AG10803 (cell line): ENCODE results near the gene NFATC1.
A peak's percentile ranks its signal among the peaks of the same experiment; 100 is the strongest.
"Not testable (repeated sequence)": the region's sequence is repeated elsewhere in the genome, so short reads cannot be mapped to it uniquely, and the experiment has no call there.

Experiments used
- DNase-seq: peaks from one replicate; pipeline ENCODE4 v3.0.0; 2010; ENCODE audit warnings: low read depth
- H3K4me3 ChIP-seq: 2 replicates; pipeline ENCODE4 v1.5.1; 2011; ENCODE audit warnings: mild to moderate bottlenecking, low read length, control low read depth
- TF ChIP-seq, protein P1 (sequence below): conservative IDR thresholded peaks from 2 replicates; pipeline ENCODE4 v1.5.1; 2011; ENCODE audit warnings: mild to moderate bottlenecking, low read length, control low read depth, inconsistent platforms

The NFATC1 gene

DNA sequence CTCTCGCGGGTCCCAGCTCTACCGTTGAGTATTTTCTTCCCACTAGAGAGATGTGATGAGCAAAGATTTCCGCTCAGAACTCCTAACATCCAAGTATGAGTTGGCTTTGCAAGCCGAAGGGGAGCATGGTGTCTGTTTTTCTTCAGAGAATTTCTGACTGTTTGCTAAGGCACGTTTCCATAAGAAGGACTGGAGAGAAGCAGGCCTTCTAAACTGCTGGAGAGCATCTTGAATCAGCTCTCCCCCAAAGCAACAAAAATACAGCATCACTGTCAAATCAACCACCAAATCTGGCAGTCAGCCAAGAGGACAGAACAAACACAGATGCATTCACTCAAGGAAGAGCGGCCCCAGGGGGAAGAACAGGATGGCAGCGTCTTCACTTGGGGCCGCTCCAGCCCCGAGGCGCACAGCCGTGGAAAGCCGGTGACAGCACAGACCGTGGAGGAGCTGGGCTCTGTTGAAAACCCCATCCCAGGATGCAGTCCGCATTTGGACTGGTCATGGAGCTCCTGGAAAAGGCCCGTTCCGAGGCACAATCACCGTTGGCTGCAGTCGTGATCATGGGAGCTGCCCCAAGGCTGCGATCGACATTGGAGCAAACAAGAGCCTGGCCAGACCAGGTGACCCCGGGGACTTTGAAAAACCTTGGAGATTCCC is 101.4 kb downstream of the NFATC1 start:
- no peak overlapping the region for H3K4me3 ChIP-seq
- TF ChIP-seq, protein P1, sequence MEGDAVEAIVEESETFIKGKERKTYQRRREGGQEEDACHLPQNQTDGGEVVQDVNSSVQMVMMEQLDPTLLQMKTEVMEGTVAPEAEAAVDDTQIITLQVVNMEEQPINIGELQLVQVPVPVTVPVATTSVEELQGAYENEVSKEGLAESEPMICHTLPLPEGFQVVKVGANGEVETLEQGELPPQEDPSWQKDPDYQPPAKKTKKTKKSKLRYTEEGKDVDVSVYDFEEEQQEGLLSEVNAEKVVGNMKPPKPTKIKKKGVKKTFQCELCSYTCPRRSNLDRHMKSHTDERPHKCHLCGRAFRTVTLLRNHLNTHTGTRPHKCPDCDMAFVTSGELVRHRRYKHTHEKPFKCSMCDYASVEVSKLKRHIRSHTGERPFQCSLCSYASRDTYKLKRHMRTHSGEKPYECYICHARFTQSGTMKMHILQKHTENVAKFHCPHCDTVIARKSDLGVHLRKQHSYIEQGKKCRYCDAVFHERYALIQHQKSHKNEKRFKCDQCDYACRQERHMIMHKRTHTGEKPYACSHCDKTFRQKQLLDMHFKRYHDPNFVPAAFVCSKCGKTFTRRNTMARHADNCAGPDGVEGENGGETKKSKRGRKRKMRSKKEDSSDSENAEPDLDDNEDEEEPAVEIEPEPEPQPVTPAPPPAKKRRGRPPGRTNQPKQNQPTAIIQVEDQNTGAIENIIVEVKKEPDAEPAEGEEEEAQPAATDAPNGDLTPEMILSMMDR, result no peak
- DNase-seq, result peak; percentile 79

DNA sequence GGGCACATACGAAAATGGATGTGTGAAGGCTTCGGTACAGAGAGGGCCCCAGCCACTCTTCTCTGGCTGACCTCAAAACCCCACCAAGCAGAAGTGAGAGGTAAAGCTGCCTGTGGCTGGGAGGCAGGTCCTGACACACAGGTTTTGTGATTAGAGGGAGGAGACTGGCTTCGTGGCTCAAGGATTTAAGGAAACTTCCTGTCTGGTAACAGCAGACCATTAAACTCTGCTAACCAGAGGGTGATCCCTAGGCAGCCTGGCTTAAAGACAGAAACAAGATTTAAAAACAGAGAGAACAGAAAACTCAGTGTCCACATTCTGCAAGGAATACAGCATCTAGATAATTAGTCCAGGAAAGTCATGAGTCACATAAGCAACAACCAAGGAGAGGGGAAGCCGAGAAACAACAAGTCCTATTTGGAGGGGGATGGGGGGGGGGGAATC is 101.9 kb downstream of the NFATC1 start:
- peak; percentile 15 for DNase-seq
- no peak overlapping the region for H3K4me3 ChIP-seq
- TF ChIP-seq, protein P1, result no peak

DNA sequence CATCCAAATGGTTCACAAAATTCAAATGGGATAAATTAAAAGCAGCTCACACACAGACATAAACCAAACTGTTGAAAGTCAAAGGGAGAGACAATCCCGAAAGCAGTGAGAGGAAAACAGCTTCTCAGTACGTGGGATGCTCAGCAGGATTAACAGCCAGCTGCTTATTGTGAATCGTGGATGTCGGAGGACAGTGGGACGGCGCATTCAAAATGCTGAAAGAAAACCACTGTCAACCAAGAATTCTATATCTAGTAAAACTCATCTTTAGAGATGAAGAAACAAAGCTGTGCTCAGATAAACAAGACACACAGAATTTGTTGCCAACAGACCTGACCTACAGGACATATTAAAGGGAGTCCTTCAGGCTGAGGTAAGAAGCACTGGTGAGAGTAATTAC is 102.9 kb downstream of the NFATC1 start:
- H3K4me3 ChIP-seq, result no peak overlapping the region
- no peak for DNase-seq
- TF ChIP-seq, protein P1, result no peak

DNA sequence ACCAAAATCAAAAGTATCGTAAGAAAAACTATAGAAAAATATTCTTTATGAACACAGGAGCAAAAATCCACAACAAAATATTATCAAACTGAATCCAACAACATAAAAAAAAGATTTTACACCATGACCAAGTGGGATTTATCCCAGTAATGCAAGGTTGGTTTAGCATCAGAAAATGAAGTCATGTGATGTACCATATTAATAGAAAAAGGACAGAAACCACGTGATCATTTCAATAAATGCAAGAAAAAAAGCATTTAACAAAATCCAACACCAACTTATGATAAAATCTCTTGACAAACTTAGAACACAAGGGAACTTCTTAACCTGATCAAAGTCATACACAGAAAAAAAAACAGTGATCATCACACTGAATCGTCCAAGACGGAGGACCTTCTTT is 105.3 kb downstream of the NFATC1 start:
- no peak overlapping the region for H3K4me3 ChIP-seq
- TF ChIP-seq, protein P1, result no peak
- DNase-seq, result no peak

DNA sequence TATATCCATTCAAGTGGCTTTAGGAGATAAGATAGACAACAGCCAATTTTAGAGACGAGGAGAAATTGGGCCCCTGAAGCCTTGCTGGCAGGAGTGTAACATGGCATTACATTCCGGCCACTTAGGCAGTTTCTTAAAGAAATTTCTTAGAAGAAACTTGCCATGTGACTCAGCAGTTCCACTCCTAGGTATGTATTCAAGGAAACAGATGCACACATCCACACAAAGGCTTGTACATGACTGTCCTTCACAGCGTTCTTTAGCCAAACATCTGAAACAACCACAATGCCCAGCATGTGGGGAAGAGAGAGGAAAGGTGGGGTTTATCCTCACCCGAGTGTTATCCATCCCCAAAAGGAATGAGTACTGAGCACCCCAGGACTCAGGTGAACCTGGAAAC is 107.1 kb downstream of the NFATC1 start:
- TF ChIP-seq, protein P1, result no peak
- no peak overlapping the region for H3K4me3 ChIP-seq
- DNase-seq, result peak; percentile 31

DNA sequence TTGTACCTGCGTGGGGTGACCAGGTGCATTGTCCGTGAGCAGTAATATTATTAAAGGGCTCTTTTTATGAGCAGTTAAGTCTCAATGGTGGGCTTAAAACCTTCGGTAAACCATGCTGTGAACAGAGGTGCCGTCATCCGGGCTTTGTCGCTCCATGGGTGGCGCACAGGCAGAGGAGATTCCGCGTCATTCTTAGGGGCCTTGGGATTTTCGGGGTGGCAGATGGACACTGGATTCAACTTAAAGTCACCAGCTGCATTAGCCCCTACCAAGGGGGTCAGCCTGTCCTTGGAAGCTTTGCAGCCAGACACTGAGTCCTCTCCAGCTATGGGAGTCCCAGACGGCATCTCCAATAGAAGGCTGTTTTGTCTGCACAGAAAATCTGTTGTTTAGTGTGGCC is 107.7 kb downstream of the NFATC1 start:
- no peak for DNase-seq
- no peak overlapping the region for H3K4me3 ChIP-seq
- TF ChIP-seq, protein P1, result no peak

DNA sequence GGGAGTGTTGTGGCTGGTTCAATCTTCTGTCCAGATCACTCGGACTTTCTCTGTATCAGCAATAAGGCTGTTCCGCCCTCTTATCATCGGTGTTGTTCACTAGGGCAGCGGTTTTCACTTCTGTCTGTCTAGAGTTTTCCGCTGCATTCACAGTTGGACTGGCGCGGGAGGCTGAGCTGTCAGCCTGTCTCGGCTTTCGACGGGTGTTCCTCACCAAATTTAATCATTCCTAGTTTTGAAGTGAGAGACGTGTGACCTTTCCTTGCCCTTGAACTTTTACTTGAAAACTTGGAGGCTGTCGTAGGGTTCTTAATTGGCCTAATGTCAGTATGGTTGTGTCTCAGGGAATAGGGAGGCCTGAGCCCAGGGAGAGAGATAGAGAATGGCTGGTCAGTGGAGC is 108.3 kb downstream of the NFATC1 start:
- TF ChIP-seq, protein P1, result no peak
- H3K4me3 ChIP-seq, result no peak overlapping the region
- DNase-seq, result no peak

DNA sequence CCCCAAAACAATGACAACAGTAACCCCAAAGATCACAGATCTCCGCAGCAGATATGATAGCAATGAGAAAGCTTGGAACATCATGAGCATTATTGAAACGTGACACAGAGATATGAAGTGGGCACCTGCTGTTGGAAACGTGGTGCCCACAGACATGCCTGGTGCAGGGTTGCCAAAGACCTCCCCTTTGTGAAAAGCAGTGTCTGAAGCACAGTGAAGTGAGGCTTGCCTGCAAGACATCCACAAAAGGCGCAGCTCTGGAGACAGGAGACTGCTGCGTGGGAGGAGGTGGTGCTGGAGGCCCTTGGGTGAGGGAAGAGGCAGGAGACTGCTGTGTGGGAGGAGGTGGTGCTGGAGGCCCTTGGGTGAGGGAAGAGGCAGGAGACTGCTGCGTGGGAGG is 108.8 kb downstream of the NFATC1 start:
- DNase-seq, H3K4me3 ChIP-seq: not testable (repeated sequence)

DNA sequence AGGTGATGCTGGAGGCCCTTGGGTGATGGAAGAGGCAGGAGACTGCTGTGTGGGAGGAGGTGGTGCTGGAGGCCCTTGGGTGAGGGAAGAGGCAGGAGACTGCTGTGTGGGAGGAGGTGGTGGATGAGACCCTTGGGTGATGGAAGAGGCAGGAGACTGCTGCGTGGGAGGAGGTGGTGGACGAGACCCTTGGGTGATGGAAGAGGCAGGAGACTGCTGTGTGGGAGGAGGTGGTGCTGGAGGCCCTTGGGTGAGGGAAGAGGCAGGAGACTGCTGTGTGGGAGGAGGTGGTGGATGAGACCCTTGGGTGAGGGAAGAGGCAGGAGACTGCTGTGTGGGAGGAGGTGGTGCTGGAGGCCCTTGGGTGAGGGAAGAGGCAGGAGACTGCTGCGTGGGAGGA is 109.7 kb downstream of the NFATC1 start:
- not testable (repeated sequence) for DNase-seq, H3K4me3 ChIP-seq
